D341Med (cell line): Measurements from ENCODE around the gene CDKAL1.

Source experiments
- DNase-seq: peaks from one replicate; pipeline ENCODE4 v3.0.0; 2012; ENCODE audit warnings: low spot score

The CDKAL1 gene

GRCh38 chr6:20969551-20969950, 435.3 kb downstream of the CDKAL1 start:
- DNase-seq, result no peak

GRCh38 chr6:20976391-20976918, 442.2 kb downstream of the CDKAL1 start:
- no peak for DNase-seq

- DNase-seq, result no peak
Observed at GRCh38 chr6:20978151-20978614, 443.9 kb downstream of the CDKAL1 start.

GRCh38 chr6:20979076-20979475, 444.8 kb downstream of the CDKAL1 start:
- no peak for DNase-seq

- DNase-seq, result no peak
Observed at GRCh38 chr6:20983961-20984360, 449.7 kb downstream of the CDKAL1 start.

- DNase-seq, result no peak
Observed at GRCh38 chr6:20985821-20986220, 451.6 kb downstream of the CDKAL1 start.

GRCh38 chr6:20991910-20992309, 457.7 kb downstream of the CDKAL1 start:
- DNase-seq, result no peak

DNA sequence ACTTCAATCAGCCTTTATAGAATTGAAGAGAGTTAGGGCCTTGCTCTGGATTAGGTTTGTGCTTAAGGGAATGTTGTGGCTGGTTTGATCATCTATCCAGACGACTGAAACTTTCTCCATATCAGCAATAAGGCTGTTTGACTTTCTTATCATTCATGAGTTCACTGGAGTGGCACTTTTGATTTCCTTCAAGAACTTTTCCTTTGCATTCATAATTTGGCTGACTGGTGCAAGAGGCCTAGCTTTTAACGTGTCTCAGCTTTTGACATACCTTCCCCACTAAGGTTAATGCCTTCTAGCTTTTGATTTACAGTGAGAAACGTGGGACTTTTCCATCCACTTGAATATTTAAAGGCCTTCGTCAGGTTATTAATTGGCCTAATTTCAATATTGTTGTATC, 461.8 kb downstream of the CDKAL1 start:
- DNase-seq, result no peak

- no peak for DNase-seq
Observed at GRCh38 chr6:20997143-20997769, 463.0 kb downstream of the CDKAL1 start.

DNA sequence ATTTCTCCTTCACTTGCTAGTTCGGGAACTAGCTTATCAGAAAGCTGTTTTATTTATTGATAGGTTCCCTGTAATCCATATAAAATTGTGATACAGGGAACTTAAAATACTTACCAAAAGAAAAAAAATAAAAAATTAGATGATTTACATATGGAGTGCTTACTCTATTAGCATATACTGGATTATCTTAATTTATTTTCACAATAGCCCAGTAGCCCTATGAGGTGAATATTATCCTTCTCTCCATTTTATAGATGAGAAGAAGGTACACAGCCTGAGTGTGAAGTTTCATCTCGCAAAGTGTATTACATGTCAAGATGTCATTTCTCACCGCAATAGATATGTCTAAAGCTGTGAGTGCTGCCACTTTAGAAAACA, 463.5 kb downstream of the CDKAL1 start:
- DNase-seq, result no peak

DNA sequence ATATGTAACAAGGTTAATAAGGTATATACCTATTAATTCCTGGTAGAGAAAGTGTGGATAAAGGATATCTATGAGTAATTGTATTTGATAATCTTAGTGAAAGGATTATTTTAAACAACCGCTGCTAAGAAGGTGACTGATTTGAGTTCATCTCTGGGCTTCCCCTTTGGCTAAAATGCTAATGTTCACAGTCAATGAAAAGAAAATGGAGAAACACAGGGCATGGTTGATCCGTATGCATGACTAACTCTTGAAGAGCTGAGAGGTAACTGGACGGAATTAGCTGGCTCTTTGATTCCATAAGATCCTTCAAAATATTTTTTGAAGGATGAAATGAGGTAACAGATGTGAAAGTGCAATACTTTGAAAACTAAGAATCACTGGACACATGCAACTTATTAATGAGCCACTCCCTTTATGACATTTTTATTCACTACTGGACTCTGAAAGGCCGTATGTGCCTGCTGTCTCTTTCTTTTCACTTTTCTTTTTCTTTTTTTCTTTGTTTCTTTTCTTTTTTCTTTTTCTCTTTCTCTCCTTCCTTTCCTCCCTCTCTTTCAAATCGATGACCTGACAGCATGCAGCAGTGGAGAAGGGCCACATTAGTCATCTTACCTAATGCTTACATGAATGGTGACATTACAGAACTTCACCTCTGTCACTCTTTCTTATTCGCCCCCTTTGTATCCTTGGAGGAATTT, 464.6 kb downstream of the CDKAL1 start:
- DNase-seq, result no peak

- no peak for DNase-seq
Observed at GRCh38 chr6:21000331-21000801, 466.1 kb downstream of the CDKAL1 start.

DNA sequence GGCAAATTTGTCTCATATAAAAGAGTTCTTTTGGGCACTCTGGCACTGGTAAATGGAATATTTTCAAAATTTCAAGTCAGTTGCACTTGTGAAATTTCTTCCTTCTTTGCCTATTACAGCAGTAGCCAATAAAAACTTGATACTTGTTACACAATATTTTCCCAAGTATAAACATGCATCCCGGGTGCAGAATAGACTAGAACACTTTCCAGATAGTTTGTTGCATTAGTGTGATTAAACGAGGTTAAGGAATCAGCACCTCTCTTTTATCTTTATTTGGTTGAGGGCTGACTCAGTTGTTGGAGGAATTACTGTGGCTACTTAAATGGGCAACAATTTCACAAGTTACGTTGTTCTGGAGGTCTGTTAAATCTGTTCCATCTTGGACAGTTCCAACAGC, 467.5 kb downstream of the CDKAL1 start:
- DNase-seq, result no peak

DNA sequence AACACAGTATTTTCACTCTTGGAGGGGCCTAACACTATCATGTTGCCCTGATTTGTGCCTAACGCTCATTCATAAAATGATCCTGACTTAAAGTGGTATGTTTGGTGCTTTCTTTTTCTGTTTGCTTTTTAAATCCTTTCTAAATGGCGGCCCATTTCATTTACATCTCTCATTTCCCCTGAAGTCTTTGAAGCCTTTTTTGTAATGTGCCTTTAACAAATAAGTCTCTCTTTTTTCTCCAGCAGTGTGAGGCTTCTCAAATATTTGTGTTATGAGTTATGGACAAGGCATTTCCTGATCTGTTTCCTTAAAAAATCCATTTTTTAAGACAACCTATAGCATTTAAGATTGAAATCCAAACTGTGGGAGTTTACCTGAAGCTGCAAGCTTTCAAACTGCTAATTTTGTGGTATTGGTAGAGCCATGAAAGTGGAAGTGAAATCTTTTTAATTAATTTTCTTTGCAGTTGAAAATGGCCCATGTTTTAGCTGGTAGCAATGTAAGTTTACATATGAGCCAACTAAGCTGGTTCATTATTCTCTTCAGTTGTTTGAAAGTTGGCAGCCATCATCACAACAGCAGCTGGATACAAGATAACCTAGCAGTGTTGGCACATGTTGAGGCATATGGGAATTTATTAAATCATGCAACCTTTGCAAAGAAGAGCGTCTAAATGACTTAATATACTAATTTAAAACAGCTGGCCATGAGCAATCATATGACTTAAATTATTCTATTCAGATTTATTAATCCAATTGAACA, 469.7 kb downstream of the CDKAL1 start:
- DNase-seq, result no peak

- no peak for DNase-seq
Observed at GRCh38 chr6:21005816-21006570, 471.7 kb downstream of the CDKAL1 start.

GRCh38 chr6:21019614-21020013, 485.4 kb downstream of the CDKAL1 start:
- DNase-seq, result no peak

GRCh38 chr6:21022343-21023107, 488.3 kb downstream of the CDKAL1 start:
- DNase-seq, result no peak

GRCh38 chr6:21023210-21023609, 489.0 kb downstream of the CDKAL1 start:
- DNase-seq, result no peak

DNA sequence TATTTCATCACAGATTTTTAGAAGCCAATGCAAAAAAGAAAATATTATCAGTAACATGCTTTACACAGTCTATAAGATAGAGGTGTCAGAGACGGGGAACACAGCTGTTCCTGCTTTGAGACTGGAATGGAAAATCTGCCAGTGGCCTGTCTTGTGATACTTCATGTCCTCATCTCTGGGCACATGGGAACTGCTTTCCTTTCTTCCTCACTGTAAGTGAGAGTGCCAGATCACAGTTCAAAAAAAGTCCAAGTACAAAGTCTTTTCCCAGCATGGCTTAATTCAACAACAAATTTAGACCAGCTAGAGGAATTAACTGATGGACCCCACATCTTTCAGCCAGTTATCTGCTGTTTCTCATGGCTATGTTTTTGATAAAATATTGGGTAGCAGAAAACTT, 490.4 kb downstream of the CDKAL1 start:
- no peak for DNase-seq

DNA sequence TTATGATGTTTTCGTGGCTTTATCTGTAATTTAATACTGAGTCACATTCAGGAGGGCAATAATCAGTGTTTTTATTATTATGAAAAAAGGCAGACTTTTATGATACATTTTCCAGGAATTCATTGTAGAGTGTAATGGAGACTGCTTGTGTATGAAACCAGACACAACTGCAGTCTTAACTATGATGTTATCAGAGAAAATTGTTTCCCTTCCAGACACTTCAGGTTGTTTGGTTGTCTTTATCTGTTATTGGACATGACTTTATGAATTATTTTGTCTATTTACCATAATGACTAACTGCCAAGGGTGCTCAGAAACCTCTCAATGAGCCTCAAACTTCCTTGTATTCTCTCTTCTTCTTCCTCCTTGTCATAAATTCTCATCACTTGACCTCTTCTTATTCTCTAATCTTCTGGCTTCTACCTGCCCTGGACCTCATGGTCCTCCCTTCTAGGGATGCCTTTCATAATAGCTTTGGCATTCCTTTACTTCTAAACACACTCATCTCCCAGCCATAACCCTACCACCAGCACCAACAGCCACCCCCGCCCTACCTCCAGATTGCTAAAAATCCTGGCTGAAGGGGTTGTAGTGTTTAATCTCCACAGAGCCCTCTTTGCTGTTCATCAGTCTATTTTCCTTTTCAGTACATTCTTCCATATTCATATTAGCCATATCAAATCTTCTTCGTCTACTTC, 492.5 kb downstream of the CDKAL1 start:
- no peak for DNase-seq

DNA sequence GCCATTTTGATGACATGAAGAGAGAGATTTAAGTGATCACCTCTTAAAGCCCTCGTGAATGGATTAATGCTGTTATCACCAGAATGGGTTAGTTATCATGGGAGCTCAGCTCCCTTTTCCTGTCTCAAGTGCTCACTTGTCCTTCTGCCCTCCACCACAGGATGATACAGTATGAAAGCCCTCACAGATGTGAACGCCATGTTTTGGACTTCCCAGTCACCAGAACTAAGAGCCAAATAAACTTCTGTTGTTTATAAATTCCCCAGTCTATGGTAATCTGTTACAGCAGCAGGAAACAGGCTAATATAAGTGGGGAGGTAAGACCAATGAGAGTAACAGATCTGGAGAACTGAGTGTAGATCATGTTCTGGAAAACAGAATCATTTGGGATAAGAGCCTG, 493.2 kb downstream of the CDKAL1 start:
- no peak for DNase-seq
